GM10847 (cell line): ENCODE data around the gene MAP4.

Source experiments
- POLR2A ChIP-seq: IDR thresholded peaks from 2 replicates; pipeline ENCODE4 v1.6.1; 2011; ENCODE audit not compliant: insufficient read length; ENCODE audit errors: extremely low read depth

The MAP4 gene, protein sequence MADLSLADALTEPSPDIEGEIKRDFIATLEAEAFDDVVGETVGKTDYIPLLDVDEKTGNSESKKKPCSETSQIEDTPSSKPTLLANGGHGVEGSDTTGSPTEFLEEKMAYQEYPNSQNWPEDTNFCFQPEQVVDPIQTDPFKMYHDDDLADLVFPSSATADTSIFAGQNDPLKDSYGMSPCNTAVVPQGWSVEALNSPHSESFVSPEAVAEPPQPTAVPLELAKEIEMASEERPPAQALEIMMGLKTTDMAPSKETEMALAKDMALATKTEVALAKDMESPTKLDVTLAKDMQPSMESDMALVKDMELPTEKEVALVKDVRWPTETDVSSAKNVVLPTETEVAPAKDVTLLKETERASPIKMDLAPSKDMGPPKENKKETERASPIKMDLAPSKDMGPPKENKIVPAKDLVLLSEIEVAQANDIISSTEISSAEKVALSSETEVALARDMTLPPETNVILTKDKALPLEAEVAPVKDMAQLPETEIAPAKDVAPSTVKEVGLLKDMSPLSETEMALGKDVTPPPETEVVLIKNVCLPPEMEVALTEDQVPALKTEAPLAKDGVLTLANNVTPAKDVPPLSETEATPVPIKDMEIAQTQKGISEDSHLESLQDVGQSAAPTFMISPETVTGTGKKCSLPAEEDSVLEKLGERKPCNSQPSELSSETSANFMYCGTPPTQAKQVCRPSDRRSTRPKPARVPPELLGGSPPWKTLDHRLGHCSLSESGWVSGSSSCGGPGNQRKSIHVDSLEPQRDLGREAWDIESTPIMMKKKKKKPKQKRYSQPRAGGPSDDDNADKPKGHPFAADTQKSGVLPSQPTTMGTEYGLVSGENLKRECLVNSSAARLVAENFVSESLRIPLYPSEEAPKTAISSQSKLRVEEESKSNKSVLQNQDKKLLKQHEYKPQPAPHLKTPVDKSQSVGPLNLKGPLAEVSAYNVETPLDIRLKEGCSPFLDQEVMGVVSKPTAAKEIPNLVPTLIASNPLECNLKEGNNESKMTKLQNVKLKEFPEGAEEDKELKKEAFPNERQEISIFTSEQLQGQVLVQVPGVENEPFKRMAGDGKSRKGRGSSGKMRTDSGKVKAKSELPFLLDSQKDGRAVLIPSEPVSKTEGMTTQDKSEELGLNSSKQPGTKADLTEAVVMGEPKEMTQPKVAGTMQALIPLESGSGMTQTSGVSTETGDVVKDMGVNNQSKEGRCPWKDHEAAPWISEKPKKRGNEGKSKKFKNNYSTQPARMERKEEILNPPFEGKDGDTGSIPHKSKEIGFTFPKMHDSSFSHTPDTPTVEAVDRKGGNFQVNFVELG (N-terminal part only)

GRCh38 chr3:48016301-48016973, at the start of gene MAP4:
TSS of gene MAP4 (minus strand) at chr3:48016416. CDS start at chr3:47998860, 17,556 bp downstream.
- no peak for TF ChIP-seq POLR2A

GRCh38 chr3:48065035-48065434, 48.8 kb upstream of the MAP4 start:
- no peak for TF ChIP-seq POLR2A

- TF ChIP-seq POLR2A = no peak
Measured at GRCh38 chr3:48064292-48064829, 48.1 kb upstream of the MAP4 start.

- TF ChIP-seq POLR2A = no peak
Measured at GRCh38 chr3:48058091-48058490, 41.9 kb upstream of the MAP4 start.

GRCh38 chr3:48057521-48057920, 41.3 kb upstream of the MAP4 start:
- no peak for TF ChIP-seq POLR2A

DNA sequence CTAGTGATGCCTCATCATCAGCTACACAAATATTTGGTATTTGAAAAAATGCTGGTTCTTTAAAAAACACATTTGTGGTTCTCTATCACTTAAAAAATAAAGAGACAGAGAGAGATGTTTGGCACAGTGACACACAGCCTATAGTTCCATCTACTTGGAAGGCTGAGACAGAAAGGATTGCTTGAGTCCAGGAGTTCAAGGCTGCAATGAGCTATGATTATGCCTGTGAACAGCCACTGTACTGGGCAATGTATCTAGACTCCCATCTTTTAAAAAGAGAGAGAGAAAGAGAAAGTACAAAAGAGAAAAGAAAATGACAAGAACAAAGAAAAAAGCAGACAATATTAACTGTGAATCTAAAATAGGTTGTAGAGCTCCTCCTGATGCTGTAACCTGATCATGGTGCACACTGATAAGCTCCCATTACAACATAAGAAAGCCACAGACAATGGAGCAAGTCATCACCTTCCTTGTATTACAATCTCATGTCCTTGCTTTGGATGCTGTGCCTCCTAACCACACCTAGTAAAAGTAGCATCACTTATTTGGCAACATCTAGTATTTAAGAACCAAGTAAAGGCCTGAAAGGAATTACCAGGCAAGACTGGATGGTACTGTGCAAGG, 31.7 kb upstream of the MAP4 start:
- TF ChIP-seq POLR2A = no peak

DNA sequence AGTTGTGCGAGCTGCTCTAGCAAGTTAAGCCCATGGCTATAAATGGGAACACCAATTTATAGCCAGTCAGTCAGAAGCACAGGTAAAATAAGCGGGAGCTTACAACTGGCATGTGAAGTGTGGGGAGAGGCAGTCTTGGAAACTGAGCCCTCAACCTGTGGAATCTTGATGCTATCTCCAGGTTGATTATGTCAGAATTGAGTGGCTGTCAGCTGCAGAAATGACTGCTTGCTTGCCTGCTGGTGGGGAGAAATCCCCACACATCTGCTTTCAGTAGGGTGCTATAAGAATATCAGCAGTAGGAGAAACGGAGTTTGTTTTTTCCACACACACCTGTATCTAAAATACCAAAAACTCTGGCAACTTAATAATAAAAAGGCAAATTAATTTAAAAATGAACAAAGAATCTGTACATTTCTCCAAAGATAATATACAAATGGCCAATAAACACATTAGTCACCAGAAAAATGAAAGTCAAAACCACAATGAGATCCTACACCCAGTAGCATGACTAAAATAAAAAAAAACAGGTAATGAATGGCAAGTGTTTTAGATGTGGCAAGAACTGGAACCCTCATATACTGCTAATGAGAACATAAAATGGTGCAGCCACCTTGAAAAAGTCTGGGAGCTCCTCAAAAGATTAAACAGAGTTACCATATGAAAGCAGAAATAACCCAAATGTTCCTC, 26.0 kb upstream of the MAP4 start:
- no peak for TF ChIP-seq POLR2A

DNA sequence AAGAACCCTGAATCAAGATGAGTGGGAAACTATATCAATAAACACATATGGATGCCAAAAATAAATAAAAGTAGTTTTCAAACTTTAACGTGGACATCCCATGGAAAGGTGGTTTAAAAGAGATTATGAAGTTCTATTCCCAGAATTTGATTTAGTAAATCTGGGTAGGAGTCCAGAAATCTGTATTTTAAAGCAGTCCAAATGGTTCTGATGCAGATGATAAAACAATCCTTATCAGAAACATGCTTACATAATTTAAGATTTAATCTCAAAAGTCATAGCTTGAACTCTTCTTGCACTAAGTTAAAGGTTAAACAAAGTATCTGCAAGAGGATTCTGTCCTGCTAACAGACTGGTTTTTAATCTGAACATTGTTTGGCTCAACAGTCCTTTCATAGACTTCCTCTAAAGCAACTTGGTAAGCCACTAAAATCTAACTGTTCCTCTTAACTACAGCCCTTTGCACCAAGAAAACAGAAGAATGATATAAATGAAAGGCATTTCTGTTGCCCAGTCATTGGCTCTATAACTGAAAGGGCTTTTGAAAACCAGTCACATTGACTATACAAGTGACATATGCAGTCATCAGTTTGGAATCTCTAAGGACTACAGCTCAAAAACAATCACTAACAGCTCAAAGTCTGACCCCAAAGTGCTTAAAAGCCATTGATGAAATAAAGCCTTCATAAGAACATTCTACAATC, 23.4 kb upstream of the MAP4 start:
- TF ChIP-seq POLR2A = no peak

DNA sequence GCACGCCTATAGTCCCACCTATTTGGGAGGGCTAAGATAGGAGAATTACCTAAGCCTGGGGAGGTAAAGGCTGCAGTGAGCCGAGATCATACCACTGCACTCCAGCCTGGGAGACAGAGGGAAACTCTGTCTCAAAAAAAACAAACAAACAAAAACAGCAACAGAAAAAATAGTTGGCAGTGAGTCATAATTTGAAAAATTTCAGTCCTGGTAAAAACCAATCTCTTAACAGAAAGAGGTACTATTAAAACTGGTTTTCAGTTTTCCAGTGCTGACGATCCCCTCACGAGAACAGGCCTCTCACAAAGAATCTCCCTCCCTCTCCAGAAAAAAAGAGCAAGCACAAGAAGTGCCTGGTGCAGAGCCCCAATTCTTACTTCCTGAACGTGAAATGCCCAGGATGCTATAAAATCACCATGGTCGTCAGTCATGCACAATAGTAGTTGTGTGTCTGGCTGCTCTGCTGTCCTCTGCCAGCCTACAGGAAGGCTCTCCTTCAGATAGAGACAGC, 22.8 kb upstream of the MAP4 start:
- TF ChIP-seq POLR2A = no peak

DNA sequence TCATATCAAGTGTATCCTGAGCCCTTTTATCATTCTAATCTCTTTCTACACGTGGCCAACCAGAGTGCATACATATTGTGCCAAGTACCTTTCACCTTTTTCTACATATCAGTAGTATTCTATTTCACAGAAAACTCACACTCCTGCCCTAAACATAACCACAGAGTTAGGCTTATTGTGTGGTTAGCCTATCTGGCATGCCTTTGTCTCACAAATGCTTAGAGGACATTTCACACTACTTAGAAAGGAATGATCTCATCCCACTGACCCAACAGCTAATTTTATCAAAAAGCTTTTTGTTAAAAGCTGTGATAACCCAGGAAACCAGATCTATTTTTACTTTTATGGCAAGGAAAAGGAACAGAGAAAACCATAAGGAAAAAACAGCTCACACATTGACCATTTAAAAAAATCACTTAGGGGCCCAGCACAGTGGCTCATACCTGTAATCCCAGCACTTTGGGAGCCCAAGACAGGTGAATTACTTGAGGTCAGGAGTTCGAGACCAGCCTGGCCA, 17.8 kb upstream of the MAP4 start:
- no peak for TF ChIP-seq POLR2A

DNA sequence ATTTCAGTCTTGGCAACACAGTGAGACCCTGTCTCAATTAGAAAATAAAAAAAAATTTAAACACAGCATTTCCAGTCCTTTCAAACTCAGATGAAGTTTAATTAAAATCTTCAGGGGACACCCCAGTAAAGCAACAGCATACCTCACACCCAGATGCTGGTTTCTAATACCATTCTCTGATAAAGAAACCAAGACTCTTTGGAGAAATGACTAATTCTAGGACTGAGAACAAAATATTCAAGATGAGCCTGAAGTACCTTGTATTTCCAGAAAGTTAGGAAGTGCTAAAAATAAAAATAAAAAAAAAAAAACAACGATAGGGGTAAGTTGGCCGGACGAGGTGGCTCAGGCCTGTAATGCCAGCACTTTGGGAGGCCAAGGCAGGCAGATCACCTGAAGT, 14.0 kb upstream of the MAP4 start:
- no peak for TF ChIP-seq POLR2A

- TF ChIP-seq POLR2A = no peak
Measured at GRCh38 chr3:48026951-48027908, 11.0 kb upstream of the MAP4 start.

GRCh38 chr3:48026098-48026497, 9.9 kb upstream of the MAP4 start:
- no peak for TF ChIP-seq POLR2A
